Loucy (cell line): ENCODE data around the gene TTC39C.

ENCODE experiments used
- CTCF ChIP-seq: fragments of 200-600 bp; sonication (generic); conservative IDR thresholded peaks from 2 replicates; pipeline ENCODE4 v1.5.1; 2014; ENCODE audit warnings: mild to moderate bottlenecking, antibody characterized with exemption, low read length
- EZH2phosphoT487 ChIP-seq: fragments of 200-600 bp; IDR thresholded peaks from 2 replicates; pipeline ENCODE4 v1.6.1; 2018; ENCODE audit warnings: antibody characterized with exemption, mild to moderate bottlenecking, moderate library complexity, borderline replicate concordance

- TF ChIP-seq CTCF (peak; percentile 29), EZH2phosphoT487 (no peak)
Observed at GRCh38 chr18:24002479-24002878, 12.1 kb upstream of the TTC39C start.
